Epithelial cell of esophagus (primary cell): ENCODE results near the gene RNF138.
"Not testable (repeated sequence)": the region's sequence is repeated elsewhere in the genome, so short reads cannot be mapped to it uniquely, and the experiment has no call there.

Source experiments
- DNase-seq: peaks from one replicate; pipeline ENCODE4 v3.0.0; 2010; ENCODE audit warnings: low read depth
- H3K4me3 ChIP-seq: 2 replicates; pipeline ENCODE4 v1.5.1; 2011; ENCODE audit warnings: mild to moderate bottlenecking, low read length, control low read depth
- CTCF ChIP-seq: IDR thresholded peaks from 2 replicates; pipeline ENCODE4 v1.5.1; 2011; ENCODE audit warnings: low read depth, mild to moderate bottlenecking, low read length, control low read depth, inconsistent platforms; ENCODE audit not compliant: insufficient read depth; ENCODE audit errors: missing control alignments

Gene RNF138

DNA sequence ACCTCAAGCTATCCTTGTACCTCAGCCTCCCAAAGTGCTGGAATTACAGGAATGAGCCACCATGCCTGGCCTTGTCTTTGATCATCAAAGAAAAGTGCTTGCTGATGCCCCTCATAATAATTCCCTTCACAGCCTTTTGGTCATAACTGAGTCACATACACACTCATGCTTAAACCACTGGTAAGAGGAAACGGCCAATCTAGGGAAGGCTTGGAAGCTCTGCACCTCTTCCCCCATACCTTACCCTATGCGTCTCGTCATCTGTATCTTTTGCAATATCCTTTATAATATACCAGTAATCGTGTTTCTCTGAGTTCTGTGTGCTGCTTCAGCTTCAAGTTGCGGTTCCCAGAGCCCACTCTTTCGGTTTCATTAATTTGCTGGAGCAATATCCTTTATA, 4.8 kb upstream of the RNF138 start:
- DNase-seq = peak; percentile 93

GRCh38 chr18:32090831-32091230, 843 bp upstream of the RNF138 start:
- not testable (repeated sequence) for H3K4me3 ChIP-seq

More for the DNA sequence above, 4.8 kb upstream of the RNF138 start:
- no peak for TF ChIP-seq CTCF
- H3K4me3 ChIP-seq = no peak overlapping the region

GRCh38 chr18:32091325-32091723, 350 bp upstream of the RNF138 start:
- DNase-seq = no peak
- H3K4me3 ChIP-seq = peak overlapping the region; percentile 82
- no peak for TF ChIP-seq CTCF

More at GRCh38 chr18:32090831-32091230, 843 bp upstream of the RNF138 start:
- not testable (repeated sequence) for DNase-seq

- DNase-seq = peak; percentile 98
- no peak for TF ChIP-seq CTCF
- H3K4me3 ChIP-seq = peak overlapping the region; percentile 82
These were observed 888 bp downstream of the RNF138 start for GRCh38 chr18:32092422-32093101.

- DNase-seq = peak; percentile 56
- peak overlapping the region; percentile 82 for H3K4me3 ChIP-seq
- no peak for TF ChIP-seq CTCF
These were observed 1.4 kb downstream of the RNF138 start for GRCh38 chr18:32093102-32093511.

DNA sequence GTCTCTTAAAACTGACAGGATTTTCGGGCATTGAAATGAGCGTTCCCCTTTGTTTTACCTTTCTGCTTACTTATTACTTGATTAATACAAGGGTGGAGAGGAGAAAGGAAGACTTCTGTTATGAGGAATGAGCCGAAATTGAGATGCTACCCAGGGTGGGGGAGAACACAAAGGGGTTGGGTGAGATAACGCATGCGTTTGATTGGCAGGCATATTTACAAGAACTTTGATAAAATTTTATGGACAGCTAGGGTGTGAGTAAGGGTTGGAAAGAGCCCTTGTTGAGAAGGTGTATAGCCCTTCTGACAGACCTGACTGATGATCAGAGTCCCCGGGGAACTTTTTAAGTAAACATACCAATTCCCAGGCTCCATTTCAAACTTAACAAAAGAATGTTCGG, 1.8 kb downstream of the RNF138 start:
- peak overlapping the region; percentile 82 for H3K4me3 ChIP-seq
- peak; percentile 21 for DNase-seq
- no peak for TF ChIP-seq CTCF

DNA sequence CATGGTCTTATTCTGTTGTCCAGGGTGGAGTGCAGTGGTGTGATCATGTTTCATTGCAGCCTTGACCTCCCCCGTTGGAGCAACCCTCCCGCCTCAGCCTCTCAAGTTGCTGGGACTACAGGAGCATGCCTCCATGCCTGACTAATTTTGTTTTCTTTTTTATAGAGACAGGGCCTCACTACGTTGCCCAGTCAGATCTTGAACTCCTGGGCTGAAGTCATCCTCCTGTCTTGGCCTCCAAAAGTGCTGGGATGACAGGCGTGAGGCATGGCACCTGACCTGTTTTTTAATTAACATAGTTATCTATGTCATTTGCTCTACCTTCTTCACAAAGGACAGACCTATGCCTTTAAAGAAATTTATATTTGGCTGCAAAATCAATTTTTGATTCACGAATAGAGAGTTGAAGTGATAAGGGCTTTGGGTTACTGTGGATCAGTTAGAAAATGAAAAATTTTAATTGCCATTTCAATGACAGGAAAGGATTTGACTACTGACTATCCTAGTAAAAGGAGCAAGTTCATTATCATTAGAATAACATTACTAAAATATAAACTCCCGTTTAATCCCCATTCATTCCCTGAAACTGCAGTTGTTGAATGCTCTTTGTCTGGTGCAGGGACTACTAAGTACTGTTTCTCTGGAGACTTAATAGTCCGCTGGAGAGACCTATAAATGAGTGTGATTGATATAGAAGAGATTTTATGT, 3.7 kb downstream of the RNF138 start:
- H3K4me3 ChIP-seq = no peak overlapping the region
- DNase-seq = no peak
- TF ChIP-seq CTCF = no peak
